Measurements from ENCODE around the gene GPD2.

GPD2 gene

GRCh38 chr2:156541706-156542105, 105.5 kb downstream of the GPD2 start:
- Histone ChIP-seq H3K27ac (ENCODE audit: poor library complexity, severe bottlenecking) (no peak overlapping the region), H3K4me1 (ENCODE audit: insufficient read depth, poor library complexity, severe bottlenecking) (peaks cover 3% of the 10 kb centered on the region), H3K9me3 (ENCODE audit: severe bottlenecking) (no peaks in the 10 kb centered on the region), H3K36me3 (ENCODE audit: low read depth) (no peaks in the 10 kb centered on the region), H3K27me3 (ENCODE audit: insufficient read depth, poor library complexity, severe bottlenecking) (no peaks in the 10 kb centered on the region), H3K4me3 (ENCODE audit: severe bottlenecking) (no peak overlapping the region)
- no peak for DNase-seq (ENCODE audit: low spot score)
- no peak for TF ChIP-seq CTCF (IDR thresholded peaks at IDR 0.05; ENCODE audit: poor library complexity, severe bottlenecking)
- no peak for ATAC-seq (ENCODE audit: low read depth)

- H3K36me3 ChIP-seq (ENCODE audit: low read depth): peaks cover 7% of the 10 kb centered on the region
- ATAC-seq (ENCODE audit: low read depth): no peak
- no peak overlapping the region for H3K27ac ChIP-seq (ENCODE audit: poor library complexity, severe bottlenecking)
- no peaks in the 10 kb centered on the region for H3K4me1 ChIP-seq (ENCODE audit: insufficient read depth, poor library complexity, severe bottlenecking)
- H3K27me3 ChIP-seq (ENCODE audit: insufficient read depth, poor library complexity, severe bottlenecking): no peaks in the 10 kb centered on the region
- TF ChIP-seq CTCF (IDR thresholded peaks at IDR 0.05; ENCODE audit: poor library complexity, severe bottlenecking): no peak
- no peaks in the 10 kb centered on the region for H3K9me3 ChIP-seq (ENCODE audit: severe bottlenecking)
- no peak for DNase-seq (ENCODE audit: low spot score)
- H3K4me3 ChIP-seq (ENCODE audit: severe bottlenecking): no peak overlapping the region
Measured at GRCh38 chr2:156548413-156548812, 112.2 kb downstream of the GPD2 start.

GRCh38 chr2:156553714-156554442, 117.7 kb downstream of the GPD2 start:
- DNase-seq (ENCODE audit: low spot score) (no peak), ATAC-seq (ENCODE audit: low read depth) (no peak)
- H3K4me3 ChIP-seq (ENCODE audit: severe bottlenecking): no peak overlapping the region
- peaks cover 24% of the 10 kb centered on the region for H3K36me3 ChIP-seq (ENCODE audit: low read depth)
- no peak for TF ChIP-seq CTCF (IDR thresholded peaks at IDR 0.05; ENCODE audit: poor library complexity, severe bottlenecking)
- H3K9me3 ChIP-seq (ENCODE audit: severe bottlenecking): no peaks in the 10 kb centered on the region
- no peaks in the 10 kb centered on the region for H3K4me1 ChIP-seq (ENCODE audit: insufficient read depth, poor library complexity, severe bottlenecking)
- H3K27me3 ChIP-seq (ENCODE audit: insufficient read depth, poor library complexity, severe bottlenecking): no peaks in the 10 kb centered on the region
- no peak overlapping the region for H3K27ac ChIP-seq (ENCODE audit: poor library complexity, severe bottlenecking)

- Histone ChIP-seq H3K36me3 (ENCODE audit: low read depth) (peaks cover 28% of the 10 kb centered on the region), H3K27ac (ENCODE audit: poor library complexity, severe bottlenecking) (no peak overlapping the region), H3K4me3 (ENCODE audit: severe bottlenecking) (no peak overlapping the region), H3K4me1 (ENCODE audit: insufficient read depth, poor library complexity, severe bottlenecking) (no peaks in the 10 kb centered on the region), H3K27me3 (ENCODE audit: insufficient read depth, poor library complexity, severe bottlenecking) (no peaks in the 10 kb centered on the region), H3K9me3 (ENCODE audit: severe bottlenecking) (no peaks in the 10 kb centered on the region)
- no peak for TF ChIP-seq CTCF (IDR thresholded peaks at IDR 0.05; ENCODE audit: poor library complexity, severe bottlenecking)
- ATAC-seq (ENCODE audit: low read depth) (no peak), DNase-seq (ENCODE audit: low spot score) (no peak)
Measured at GRCh38 chr2:156561326-156561725, 125.1 kb downstream of the GPD2 start.

GRCh38 chr2:156562124-156562523, 125.9 kb downstream of the GPD2 start:
- Histone ChIP-seq H3K4me1 (ENCODE audit: insufficient read depth, poor library complexity, severe bottlenecking) (no peaks in the 10 kb centered on the region), H3K27ac (ENCODE audit: poor library complexity, severe bottlenecking) (no peak overlapping the region), H3K9me3 (ENCODE audit: severe bottlenecking) (no peaks in the 10 kb centered on the region), H3K4me3 (ENCODE audit: severe bottlenecking) (no peak overlapping the region), H3K36me3 (ENCODE audit: low read depth) (peaks cover 25% of the 10 kb centered on the region), H3K27me3 (ENCODE audit: insufficient read depth, poor library complexity, severe bottlenecking) (no peaks in the 10 kb centered on the region)
- ATAC-seq (ENCODE audit: low read depth): no peak
- DNase-seq (ENCODE audit: low spot score): no peak
- no peak for TF ChIP-seq CTCF (IDR thresholded peaks at IDR 0.05; ENCODE audit: poor library complexity, severe bottlenecking)
